Islet of Langerhans (tissue), 1 donor: Measurements from ENCODE around the gene MYO7B.

Experiments used
- FAIRE-seq: peaks from one replicate; lab custom pipeline; 2011; peaks lifted over from hg19 to GRCh38; lab: Jason Lieb, UNC

MYO7B gene

DNA sequence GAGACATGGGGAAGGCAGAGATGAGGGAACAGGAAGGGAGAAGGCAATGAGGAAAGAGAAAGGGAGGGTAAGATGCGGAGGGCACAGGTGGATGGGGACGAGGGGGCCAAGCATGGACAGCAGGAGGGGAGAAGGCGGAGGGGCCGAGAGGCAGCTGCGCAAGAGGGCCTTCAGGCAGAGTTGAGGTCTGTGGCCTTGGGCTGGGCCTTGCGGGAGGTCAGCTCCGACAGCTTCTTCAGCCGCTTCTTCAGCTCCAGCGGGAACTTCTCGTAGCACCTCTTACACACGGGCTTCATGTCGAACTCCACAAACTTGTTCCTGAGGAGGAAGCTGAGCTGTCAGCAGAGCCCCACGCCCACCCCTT lies 103.6 kb downstream of the MYO7B start:
- FAIRE-seq, result no peak

DNA sequence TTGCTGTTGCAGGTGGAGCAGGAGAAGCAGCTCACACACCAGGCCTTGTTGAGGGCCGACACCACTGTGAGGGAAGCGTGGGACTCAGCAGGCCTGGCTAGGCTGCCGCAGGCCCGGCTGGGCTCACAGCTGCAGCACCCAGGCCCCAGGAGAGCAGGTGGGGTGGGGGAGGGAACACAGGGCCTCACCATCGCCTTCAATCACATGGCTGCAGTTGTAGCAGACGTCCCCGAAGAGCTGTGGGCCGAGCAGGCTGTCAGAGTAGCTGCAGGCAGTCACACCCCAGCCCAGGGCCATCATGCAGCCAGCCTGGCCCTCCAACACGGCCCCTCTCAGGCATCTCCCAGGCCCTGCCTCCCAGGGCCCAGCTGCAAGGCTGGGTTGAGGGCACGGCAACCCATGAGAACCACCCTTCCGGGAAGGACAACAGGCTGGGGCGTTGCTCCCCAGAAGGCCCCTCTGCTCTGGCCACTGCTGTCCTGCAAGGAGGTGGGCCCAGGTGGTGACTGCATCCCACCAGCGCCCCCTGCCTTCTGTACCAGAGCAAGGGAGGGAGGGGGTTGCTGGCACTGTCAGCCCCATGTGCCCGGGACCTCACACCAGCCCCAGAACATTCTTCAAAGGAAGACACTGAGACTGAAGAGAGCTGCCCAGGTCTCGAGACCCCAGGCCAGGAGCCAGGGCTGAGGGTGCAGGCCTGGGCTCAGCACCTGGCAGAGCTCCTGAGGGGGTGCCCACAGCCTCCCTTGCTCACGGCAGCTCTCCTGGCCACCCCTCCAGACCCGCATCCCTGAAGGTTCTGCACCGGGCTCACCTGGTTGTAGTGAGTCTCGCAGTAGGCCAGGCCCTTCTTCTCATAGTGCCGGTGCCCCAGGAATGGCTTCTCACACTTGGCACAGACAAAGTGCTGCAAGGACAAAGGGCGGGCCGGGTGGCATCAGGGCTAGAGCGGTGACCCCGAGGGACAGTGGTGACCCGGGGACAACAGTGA lies 104.9 kb downstream of the MYO7B start:
- FAIRE-seq, result no peak

DNA sequence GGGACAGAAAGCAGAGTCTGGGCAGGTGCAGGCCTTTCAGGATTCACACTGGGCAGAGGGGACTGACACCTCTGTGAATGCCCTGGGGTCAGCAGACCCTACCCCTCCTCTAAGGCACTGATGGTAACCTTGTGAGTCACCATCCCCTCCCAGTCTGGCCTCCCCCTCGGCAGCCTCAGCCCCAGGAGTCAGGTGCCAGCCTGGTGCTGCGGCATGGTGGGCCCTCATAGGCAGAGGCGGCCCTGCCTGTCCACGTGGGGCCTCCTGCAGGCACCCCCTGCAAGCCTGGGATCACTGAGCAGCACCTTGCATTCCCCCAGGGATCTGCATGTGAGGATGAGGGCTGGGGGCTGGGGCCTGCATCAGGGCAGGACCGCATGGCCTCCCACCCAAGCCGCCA lies 105.7 kb downstream of the MYO7B start:
- no peak for FAIRE-seq

DNA sequence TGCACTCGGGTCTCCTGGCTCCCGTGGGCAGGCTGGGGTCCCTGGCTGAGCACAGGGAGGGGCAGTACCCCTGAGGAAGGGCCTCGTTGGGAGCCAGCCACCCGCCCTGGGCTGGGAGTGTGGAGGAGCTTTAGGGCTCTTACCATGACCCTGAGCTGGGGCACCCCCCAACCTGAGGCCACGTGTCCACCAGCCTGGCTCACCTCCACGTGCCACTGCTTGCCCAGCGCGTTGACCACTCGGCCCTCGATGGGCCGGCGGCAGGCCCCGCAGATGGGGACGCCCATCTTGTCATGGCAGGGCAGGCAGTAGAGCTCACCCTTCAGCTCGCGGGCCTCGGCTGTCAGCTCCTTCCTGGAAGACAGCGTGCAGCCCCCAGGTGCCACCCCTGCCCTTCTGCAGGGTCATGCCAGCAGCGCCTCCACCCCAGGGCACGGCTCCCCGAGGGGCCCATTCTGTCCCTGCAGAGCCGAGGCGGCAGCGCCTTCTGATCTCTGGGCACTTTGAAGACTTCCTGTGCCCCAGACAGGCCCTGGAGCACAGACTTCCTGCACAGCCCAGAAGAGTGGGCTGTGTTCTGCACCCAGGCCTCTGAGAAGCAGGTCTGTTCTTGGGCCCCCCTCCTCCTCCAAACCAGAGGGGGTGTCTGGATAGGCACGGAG lies 106.5 kb downstream of the MYO7B start:
- FAIRE-seq, result no peak

DNA sequence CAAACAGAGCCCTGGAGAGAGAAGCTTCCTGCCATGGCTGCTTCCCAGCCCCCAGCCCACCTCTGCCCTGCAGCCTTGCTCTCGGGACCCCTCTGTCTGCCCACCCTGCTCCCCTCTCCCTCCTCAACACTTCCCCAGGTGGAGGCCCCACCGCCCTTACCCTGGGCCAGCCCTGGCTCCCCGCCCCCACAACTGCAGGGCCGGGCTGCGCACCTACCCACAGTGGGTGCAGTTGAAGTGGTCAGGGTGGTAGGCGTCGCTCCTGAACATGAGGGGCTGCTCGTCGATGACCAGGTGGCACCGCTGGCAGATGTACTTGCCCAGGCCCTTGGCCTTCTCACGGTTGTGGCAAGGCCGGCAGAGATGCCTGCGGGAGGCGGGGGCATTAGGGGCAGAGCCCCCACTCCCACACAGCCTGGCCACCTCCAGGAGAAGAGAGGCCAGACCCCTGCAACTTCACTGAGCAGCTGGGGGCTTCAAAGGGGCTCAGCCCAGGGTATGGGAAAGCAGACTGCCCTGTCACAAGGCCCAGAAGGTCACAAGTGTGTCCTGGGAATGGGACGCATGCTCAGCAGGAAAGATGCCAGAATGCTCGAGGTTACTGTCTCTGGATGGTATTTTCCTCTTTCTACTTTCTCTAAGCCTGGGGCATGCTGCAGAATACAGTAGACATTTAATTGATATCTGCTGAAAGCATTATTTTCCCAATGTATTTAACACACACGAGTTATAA lies 107.4 kb downstream of the MYO7B start:
- FAIRE-seq, result no peak

DNA sequence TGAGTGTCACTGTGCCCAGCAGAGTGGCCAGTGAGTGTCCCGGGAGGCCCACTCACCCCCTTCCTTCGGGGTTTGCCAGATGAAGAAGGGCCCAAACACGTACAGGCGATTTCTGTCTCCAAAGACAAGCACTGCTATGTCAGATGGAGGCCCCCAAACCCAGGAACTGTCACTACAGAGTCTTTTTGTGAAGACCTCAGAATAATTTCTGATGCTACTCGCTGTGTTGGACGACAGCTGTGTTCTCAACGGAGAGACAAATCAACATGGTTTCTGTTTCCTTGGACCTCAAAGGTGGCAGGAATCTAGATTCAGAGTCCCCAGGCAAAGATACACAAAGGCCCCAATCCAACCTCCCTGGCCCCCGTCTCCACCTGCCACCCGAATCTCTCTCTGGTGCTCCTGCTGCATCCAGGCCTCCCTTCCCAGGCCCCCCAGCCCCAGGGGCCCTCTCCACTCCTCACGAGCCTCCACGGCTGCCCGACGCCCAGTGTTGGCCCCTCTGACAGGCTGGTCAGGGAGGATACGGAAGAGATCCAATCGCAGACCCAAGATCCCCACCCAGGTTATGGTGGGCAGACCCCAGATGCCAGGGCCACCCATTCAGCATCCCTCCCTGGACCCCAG lies 108.1 kb downstream of the MYO7B start:
- FAIRE-seq, result no peak

DNA sequence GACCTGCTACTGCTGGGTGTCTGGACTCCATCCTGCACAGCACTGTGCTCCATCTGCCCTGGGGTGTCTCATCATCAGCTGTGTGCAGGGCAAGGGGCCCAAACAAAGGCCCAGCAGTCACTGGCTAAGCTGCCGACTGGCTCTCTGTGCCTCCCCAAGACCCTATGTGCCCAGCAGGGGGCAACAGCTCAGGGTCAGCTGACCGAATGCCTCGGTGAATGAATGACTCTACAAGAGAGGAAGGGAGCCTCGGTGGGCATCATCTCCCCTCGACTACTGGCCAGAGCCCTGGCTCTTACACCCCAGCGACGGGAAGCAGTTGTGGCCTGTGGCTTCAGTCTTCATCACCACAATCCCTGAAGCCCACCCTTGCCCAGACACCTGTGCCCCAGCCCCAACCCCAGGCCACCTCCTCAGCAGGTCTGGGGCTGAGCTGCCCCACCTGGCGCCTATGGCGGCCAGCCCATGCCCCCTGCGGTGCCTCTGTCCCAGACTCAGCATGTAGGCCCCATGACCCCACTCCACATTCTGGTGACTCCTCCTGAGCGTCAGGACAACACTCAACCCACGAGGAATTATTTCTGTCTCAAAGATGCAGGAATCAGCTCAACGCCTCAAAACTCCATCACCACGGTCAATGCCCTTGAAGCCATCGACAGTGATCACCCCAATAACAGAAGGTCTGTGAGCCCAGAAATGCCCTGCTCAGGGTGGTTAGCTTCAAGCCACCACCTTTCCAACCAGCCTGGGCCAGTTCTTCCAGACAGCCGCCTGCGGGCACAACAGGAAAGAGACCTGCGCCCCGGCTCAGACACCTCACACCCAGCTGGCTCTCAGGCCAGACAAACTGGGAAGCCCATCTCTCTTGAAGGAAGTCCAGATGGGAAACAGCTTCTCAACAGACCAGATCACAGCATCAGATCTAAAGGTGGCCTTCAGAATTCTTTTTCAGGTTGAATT lies 108.9 kb downstream of the MYO7B start:
- no peak for FAIRE-seq

DNA sequence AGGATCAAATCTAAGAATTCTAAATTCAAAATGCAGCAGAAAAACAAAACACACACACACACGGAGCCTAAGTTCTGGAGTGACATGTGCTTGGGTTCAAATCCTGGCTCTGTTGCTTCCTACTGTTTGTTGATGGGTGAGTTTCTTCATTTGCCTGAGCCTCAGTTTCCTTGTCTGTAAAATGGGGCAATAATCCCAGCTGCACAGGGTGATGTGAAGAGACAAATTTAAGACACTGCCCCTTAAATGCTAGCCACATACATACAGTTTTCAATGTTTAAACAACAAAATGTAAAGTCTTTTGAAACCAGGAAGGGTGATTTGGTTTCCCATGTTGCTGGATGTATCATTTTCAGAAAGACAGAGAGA lies 109.5 kb downstream of the MYO7B start:
- no peak for FAIRE-seq

DNA sequence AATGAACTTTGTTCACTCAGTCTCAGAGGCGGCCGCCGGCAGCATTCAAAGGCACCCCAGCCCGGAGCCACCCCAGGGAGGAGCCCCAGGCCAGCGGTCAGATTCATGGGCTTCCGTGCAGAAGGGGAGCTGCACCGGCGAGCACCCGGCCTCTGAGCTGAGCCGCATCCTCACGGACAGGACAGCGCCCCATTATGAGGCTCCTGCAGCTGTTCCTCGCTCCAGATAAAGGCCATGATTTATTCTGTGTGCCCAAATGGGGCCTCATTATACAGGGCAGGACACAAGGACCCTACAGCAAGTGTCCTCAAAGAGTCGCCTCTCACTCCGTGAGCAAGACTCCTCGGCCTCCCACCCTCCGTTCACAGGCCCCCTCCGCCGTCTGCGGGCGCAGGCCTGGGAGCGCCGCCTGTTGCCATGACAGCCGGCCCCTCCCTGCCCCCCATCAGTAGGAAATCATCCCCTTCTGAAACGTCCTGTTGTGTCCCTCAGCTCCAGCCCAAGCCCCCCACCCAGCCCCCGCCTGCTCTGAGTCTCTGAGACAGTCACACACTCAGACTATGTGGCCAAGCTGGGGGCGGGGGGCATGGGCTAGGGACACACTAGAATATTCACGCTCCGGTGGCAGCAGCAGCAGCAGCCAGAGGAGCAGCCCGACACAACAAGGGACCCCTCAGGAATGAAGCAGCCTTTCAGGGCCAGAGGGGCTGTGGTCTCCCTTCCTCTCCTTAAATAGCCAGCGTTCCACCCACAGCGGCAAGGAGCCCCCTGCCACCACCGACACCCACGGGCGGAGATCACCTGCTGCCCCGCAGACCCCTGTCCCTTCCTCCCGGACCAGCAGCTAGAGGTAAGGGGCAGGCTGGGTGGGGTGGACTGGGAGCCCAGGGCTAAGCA lies 110.2 kb downstream of the MYO7B start, which contains the start of gene GPR17:
Gene GPR17 (plus strand): TSS at position 759 of the 897 bp plus-strand sequence. CDS start 4,583 bp downstream, outside the sequence.
- no peak for FAIRE-seq

DNA sequence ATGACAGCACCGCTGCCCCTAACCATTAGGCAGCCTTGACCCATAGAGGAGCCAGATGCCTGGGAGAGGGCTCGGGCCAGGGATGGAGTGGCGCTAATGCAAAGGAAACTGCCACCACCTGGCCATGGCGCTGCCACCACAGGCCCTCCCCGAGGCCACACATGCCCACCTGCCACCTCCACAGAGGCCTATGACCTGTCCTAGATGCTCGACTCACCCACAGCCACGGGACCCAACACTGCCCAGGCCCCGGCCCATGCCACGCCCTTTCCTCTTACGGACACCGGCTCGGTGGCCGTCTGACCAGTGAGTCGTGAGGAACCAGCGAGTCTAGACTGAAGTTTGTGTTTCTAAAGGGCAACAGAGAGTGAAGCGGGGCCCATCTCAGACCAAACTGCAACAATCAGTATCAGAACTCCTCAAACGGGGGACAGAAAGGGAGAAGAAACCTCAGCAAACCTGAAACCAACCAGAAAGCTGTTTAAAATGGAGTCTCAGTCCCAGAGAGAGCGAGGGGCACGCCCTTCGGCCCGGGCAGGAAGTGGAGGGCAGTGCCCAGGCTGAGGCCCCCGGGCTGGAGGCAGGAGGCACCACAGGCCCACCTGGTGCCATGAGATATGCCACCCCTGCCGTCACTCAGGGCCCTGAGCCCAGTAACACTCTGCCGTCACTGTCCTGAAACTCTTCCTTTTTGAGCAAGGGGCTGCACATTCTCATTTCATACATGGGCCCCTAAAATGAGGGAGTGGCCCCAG lies 111.2 kb downstream of the MYO7B start:
- no peak for FAIRE-seq

DNA sequence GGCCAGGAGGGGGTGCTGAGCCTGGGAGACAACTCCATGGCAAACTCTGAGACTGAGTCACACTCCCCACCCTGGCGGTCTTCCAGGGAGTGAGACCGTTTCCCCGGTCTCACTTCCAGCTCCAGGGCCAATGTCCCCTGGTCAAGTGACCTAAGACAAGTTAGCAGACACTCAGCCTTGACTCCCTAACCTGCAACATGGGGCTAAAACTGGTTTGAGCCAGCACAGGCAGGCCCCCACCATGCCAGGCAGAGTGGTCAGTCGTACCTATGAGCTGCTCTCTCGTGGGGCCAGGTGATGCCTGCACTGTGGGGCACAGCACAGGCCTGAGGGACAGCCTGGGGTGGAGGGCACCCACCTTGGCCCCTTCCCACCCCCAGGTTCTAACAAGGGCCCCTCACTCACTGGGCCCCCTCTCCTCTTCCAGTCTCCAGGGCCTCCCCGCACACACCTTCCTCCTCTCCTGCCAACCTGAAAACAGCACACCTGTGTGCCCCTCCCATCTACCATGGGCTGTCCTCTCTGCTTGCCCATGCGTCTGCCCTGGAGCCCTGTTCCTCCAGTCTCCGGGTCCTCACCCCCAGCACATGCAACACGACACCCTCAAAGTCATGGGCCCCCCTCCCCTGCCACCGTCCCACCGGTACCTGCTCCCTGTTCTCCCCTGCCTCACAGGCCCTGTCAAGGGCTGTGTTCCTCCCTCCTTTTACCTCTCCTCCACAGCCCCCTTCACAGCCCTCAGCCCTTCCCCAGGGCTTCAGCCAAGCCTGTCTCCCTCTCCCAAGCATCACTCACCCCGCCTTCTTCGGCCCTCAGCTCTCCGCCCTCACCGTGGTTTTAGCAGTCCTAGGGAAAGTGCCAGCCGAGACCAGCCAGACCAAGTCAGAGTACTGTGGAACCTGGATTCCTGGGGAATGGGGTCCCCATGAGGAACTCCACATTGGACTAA lies 112.0 kb downstream of the MYO7B start:
- FAIRE-seq, result no peak

DNA sequence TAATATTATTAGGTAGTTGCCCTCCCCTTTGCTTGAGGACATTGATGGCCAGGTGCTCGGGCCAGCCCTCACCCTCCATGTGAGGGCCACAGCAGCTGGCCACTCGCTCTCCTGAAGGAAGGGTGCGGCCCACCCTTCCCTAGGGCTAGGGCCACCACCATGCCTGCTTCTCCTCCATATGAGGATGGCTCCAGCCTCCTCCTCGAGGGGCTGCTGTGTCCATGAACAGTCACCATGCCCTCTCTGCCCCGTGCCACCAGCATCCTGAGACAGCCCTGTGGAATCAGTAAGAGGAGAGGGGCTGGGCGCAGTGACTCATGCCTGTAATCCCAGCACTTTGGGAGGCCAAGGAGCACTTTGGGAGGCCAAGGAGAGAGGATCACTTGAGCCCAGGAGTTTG lies 112.8 kb downstream of the MYO7B start:
- FAIRE-seq, result no peak

DNA sequence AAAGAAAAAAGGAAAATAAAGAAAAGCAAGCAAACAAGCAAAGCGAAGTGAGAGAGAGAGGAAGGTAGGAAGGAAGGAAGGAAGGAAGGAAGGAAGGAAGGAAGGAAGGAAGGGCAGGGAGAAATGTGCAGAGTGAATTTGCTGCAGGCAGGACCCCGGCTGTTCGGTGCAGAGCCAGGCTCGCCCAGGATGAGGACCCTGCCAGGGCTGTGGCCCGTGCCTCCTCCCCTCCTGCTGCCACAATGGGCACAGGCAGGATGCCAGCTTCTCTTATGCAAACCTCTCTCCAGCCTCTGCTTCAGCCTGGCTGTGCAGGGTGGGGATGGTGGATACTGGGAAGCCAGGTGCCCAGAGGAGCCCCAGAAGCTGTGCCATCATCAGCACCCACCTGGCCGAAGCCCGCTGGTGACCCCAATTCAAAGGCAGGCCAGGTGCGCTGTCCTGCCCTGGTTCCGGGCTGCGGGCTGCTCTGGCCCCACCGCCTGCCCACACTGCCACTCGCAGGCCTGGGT lies 113.7 kb downstream of the MYO7B start:
- no peak for FAIRE-seq

DNA sequence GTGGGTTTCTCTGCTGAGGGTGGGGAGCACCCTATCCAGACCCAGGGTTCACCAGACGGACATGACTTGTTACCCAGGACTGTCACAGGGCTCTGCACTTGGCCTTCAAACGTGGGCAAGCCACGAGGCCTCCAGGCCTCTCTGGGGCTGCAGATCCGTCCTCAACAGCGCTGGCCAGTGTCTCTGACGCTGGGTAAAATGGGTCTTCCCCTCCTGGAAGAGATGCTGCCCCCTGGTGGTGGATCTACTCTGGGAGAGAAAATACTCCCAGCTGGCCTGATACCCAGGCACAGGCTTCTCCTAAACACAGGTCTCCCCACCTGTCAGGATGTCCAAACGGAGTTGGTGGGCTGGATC lies 114.2 kb downstream of the MYO7B start:
- FAIRE-seq, result no peak

DNA sequence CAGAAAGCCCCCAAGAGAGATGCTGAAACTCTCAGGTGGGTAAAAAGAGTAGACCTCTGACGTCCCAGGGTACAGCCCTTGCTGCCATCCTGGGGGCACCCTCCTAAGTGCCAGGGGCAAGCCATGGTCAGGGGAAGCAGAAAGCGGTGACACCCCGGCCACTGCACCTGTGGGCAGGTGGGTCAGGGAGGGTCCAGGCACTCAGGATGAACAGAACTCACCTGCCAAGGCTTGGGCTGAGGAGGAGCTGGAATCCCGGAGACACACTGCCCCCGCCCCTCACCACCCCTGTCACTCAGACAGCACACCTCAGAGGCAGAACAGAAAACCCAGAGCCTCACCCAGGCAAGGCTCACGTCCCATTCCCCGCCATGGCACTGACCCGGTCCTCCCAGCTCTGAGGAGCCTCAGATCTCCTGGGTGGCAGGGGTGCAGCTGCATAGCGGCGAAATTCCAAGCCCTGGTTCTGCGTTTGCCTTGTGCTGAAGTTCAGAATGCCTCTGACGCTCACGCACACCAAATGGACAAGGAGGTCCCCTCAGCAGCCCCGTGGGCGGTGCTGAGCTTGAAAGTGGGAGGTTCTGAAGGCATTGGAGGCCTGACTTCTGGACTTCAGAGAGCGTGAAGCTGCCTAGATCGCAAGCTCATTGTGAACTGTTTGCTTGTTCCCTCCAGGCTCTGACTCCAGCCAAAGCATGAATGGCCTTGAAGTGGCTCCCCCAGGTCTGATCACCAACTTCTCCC lies 114.7 kb downstream of the MYO7B start:
- FAIRE-seq, result no peak

DNA sequence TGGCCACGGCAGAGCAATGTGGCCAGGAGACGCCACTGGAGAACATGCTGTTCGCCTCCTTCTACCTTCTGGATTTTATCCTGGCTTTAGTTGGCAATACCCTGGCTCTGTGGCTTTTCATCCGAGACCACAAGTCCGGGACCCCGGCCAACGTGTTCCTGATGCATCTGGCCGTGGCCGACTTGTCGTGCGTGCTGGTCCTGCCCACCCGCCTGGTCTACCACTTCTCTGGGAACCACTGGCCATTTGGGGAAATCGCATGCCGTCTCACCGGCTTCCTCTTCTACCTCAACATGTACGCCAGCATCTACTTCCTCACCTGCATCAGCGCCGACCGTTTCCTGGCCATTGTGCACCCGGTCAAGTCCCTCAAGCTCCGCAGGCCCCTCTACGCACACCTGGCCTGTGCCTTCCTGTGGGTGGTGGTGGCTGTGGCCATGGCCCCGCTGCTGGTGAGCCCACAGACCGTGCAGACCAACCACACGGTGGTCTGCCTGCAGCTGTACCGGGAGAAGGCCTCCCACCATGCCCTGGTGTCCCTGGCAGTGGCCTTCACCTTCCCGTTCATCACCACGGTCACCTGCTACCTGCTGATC lies 115.4 kb downstream of the MYO7B start:
- FAIRE-seq, result no peak

DNA sequence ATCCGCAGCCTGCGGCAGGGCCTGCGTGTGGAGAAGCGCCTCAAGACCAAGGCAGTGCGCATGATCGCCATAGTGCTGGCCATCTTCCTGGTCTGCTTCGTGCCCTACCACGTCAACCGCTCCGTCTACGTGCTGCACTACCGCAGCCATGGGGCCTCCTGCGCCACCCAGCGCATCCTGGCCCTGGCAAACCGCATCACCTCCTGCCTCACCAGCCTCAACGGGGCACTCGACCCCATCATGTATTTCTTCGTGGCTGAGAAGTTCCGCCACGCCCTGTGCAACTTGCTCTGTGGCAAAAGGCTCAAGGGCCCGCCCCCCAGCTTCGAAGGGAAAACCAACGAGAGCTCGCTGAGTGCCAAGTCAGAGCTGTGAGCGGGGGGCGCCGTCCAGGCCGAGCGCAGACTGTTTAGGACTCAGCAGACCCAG lies 115.9 kb downstream of the MYO7B start:
- FAIRE-seq, result no peak
